Activated T-helper 2 cell treated with anti-CD3 and anti-CD28 coated beads, Interferon-gamma antibody, Interleukin-2, Interleukin-4, amounts not matched to agents 10 μg/mL and 5 μg/mL and 100 μg/mL, durations not matched to agents 14 hours and 24 hours and 36 hours (primary cell): ENCODE data around the gene CLEC4G. TPM values are rescaled to one million over a fixed set of nuclear protein-coding genes. Genes with fewer than 3 reads are reported as not detected.

Experiments
- DNase-seq: peaks from one replicate; pipeline ENCODE4 v3.0.0; 2021; ENCODE audit warnings: low spot score
- H3K27ac Mint-ChIP-seq: one replicate; pipeline ENCODE4 v1.8.0; 2021; ENCODE audit warnings: mixed read lengths
- H3K27me3 Mint-ChIP-seq: one replicate; pipeline ENCODE4 v1.8.0; 2021; ENCODE audit warnings: low read depth, mixed read lengths
- H3K36me3 Mint-ChIP-seq: one replicate; pipeline ENCODE4 v1.8.0; 2021; ENCODE audit warnings: low read depth, mixed read lengths
- H3K4me1 Mint-ChIP-seq: one replicate; pipeline ENCODE4 v1.8.0; 2021; ENCODE audit warnings: low read depth, mixed read lengths
- H3K4me3 Mint-ChIP-seq: one replicate; pipeline ENCODE4 v1.8.0; 2021; ENCODE audit warnings: low read depth, mild to moderate bottlenecking, moderate library complexity, mixed read lengths
- H3K9me3 Mint-ChIP-seq: one replicate; pipeline ENCODE4 v1.8.0; 2021; ENCODE audit warnings: mixed read lengths
- intact Hi-C: fragments of 100-400 bp; cut with micrococcal nuclease; formaldehyde crosslinking; loops from one replicate; pipeline ENCODE4 v1.15.1; 2023
- total RNA-seq: library from RNA; stranded (reverse); gene quantifications from 2 replicates; pipeline ENCODE4 v1.2.3, GENCODE V29; 2022

The CLEC4G gene
- total RNA-seq, 1 donor from 2014 or later: not detected

GRCh38 chr19:7706188-7706954 lies 25.5 kb downstream of the CLEC4G start:
- DNase-seq: no peak
- intact Hi-C loops: no loop called here
- Mint-ChIP-seq H3K9me3 (no peaks in the 10 kb centered on the region), H3K27me3 (peaks cover 12% of the 10 kb centered on the region), H3K36me3 (no peaks in the 10 kb centered on the region), H3K4me3 (peak overlapping the region; percentile 31), H3K27ac (peak overlapping the region; percentile 63), H3K4me1 (peaks cover 20% of the 10 kb centered on the region)

GRCh38 chr19:7705387-7706187 lies 26.3 kb downstream of the CLEC4G start:
- H3K4me1 Mint-ChIP-seq: peaks cover 20% of the 10 kb centered on the region
- intact Hi-C loops: no loop called here
- H3K27me3 Mint-ChIP-seq: peaks cover 12% of the 10 kb centered on the region
- H3K36me3 Mint-ChIP-seq: no peaks in the 10 kb centered on the region
- H3K27ac Mint-ChIP-seq: peak overlapping the region; percentile 63
- no peaks in the 10 kb centered on the region for H3K9me3 Mint-ChIP-seq
- peak; percentile 64 for DNase-seq
- H3K4me3 Mint-ChIP-seq: peak overlapping the region; percentile 31

GRCh38 chr19:7704280-7705060 lies 27.4 kb downstream of the CLEC4G start:
- intact Hi-C loops: no loop called here

GRCh38 chr19:7703332-7703731 lies 28.6 kb downstream of the CLEC4G start:
- no peaks in the 10 kb centered on the region for H3K36me3 Mint-ChIP-seq
- intact Hi-C loops: no loop called here
- H3K27ac Mint-ChIP-seq: no peak overlapping the region
- no peak for DNase-seq
- peaks cover 29% of the 10 kb centered on the region for H3K4me1 Mint-ChIP-seq
- peaks cover 16% of the 10 kb centered on the region for H3K27me3 Mint-ChIP-seq
- H3K4me3 Mint-ChIP-seq: no peak overlapping the region
- no peaks in the 10 kb centered on the region for H3K9me3 Mint-ChIP-seq

More at GRCh38 chr19:7704280-7705060, 27.4 kb downstream of the CLEC4G start:
- H3K4me1 Mint-ChIP-seq: peaks cover 23% of the 10 kb centered on the region
- no peak for DNase-seq
- H3K9me3 Mint-ChIP-seq: no peaks in the 10 kb centered on the region
- no peak overlapping the region for H3K27ac Mint-ChIP-seq
- no peak overlapping the region for H3K4me3 Mint-ChIP-seq
- H3K36me3 Mint-ChIP-seq: no peaks in the 10 kb centered on the region
- H3K27me3 Mint-ChIP-seq: peaks cover 14% of the 10 kb centered on the region

GRCh38 chr19:7701654-7702457 lies 30.1 kb downstream of the CLEC4G start, which contains the start of gene FCER2:
TSS of gene FCER2 (minus strand) at chr19:7702131. CDS start at chr19:7699760, 2,371 bp downstream.
- H3K4me1 Mint-ChIP-seq: peaks cover 24% of the 10 kb centered on the region
- intact Hi-C loops: no loop called here

GRCh38 chr19:7701049-7701653 lies 30.8 kb downstream of the CLEC4G start:
- no peak for DNase-seq
- Mint-ChIP-seq H3K4me3 (no peak overlapping the region), H3K27me3 (peaks cover 28% of the 10 kb centered on the region), H3K27ac (no peak overlapping the region), H3K9me3 (no peaks in the 10 kb centered on the region), H3K36me3 (no peaks in the 10 kb centered on the region), H3K4me1 (peaks cover 17% of the 10 kb centered on the region)
- intact Hi-C loops: no loop called here

More at GRCh38 chr19:7701654-7702457, 30.1 kb downstream of the CLEC4G start, which contains the start of gene FCER2:
- no peaks in the 10 kb centered on the region for H3K36me3 Mint-ChIP-seq
- H3K27ac Mint-ChIP-seq: no peak within 1 kb of the TSS
- no peak for DNase-seq
- peaks cover 24% of the 10 kb centered on the region for H3K27me3 Mint-ChIP-seq
- H3K9me3 Mint-ChIP-seq: no peaks in the 10 kb centered on the region
- H3K4me3 Mint-ChIP-seq: no peak within 1 kb of the TSS

GRCh38 chr19:7699417-7700401 lies 32.2 kb downstream of the CLEC4G start:
- no peak for DNase-seq
- intact Hi-C loops: no loop called here
- Mint-ChIP-seq H3K4me3 (no peak overlapping the region), H3K4me1 (peaks cover 10% of the 10 kb centered on the region), H3K27ac (peak overlapping the region; percentile 40), H3K36me3 (no peaks in the 10 kb centered on the region), H3K27me3 (peaks cover 30% of the 10 kb centered on the region), H3K9me3 (no peaks in the 10 kb centered on the region)

GRCh38 chr19:7699003-7699402 lies 32.9 kb downstream of the CLEC4G start:
- Mint-ChIP-seq H3K27me3 (peaks cover 30% of the 10 kb centered on the region), H3K36me3 (no peaks in the 10 kb centered on the region), H3K9me3 (no peaks in the 10 kb centered on the region), H3K4me3 (no peak overlapping the region), H3K27ac (no peak overlapping the region), H3K4me1 (peaks cover 10% of the 10 kb centered on the region)
- no peak for DNase-seq
- intact Hi-C loops: no loop called here

- Mint-ChIP-seq H3K9me3 (no peaks in the 10 kb centered on the region), H3K27me3 (peaks cover 26% of the 10 kb centered on the region), H3K36me3 (no peaks in the 10 kb centered on the region), H3K27ac (no peak overlapping the region), H3K4me3 (no peak overlapping the region), H3K4me1 (peaks cover 10% of the 10 kb centered on the region)
- intact Hi-C loops: no loop called here
- no peak for DNase-seq
These were observed 33.3 kb downstream of the CLEC4G start for GRCh38 chr19:7698583-7698982.

GRCh38 chr19:7697721-7698287 lies 34.1 kb downstream of the CLEC4G start:
- H3K9me3 Mint-ChIP-seq: no peaks in the 10 kb centered on the region
- H3K27ac Mint-ChIP-seq: no peak overlapping the region
- peaks cover 24% of the 10 kb centered on the region for H3K27me3 Mint-ChIP-seq
- DNase-seq: no peak
- intact Hi-C loops: no loop called here
- H3K36me3 Mint-ChIP-seq: no peaks in the 10 kb centered on the region
- peaks cover 10% of the 10 kb centered on the region for H3K4me1 Mint-ChIP-seq
- H3K4me3 Mint-ChIP-seq: no peak overlapping the region

- no peaks in the 10 kb centered on the region for H3K36me3 Mint-ChIP-seq
- intact Hi-C loops: no loop called here
- peaks cover 6% of the 10 kb centered on the region for H3K4me1 Mint-ChIP-seq
- DNase-seq: no peak
- H3K4me3 Mint-ChIP-seq: no peak overlapping the region
- H3K9me3 Mint-ChIP-seq: no peaks in the 10 kb centered on the region
- H3K27me3 Mint-ChIP-seq: peaks cover 18% of the 10 kb centered on the region
- no peak overlapping the region for H3K27ac Mint-ChIP-seq
These were observed 37.4 kb downstream of the CLEC4G start for GRCh38 chr19:7694499-7694898.
